ENCODE data around the gene HOTAIR. TPM values are rescaled to one million over a fixed set of nuclear protein-coding genes. Genes with fewer than 3 reads are reported as not detected.

HOTAIR gene
- polyA plus RNA-seq, 2 of the 4 experiments (the other 2 are of a cell fraction): 0.67 to 0.71 TPM

- no peak for FAIRE-seq
- CTCF ChIA-PET: interaction anchor here (1.7 kb wide), 1 partner anchor 171 kb away, joined by 5 read pairs; no protein-coding TSS in a partner anchor
- H3K27ac ChIP-seq: peak overlapping the region in 1 of 2 experiments; percentile 18; a peak in 1 of 6 replicates
- POLR2A ChIA-PET: no interaction called here
- ATAC-seq: no peak
- no peaks in the 10 kb centered on the region for H3K4me1 ChIP-seq
- TF ChIP-seq, protein P1, sequence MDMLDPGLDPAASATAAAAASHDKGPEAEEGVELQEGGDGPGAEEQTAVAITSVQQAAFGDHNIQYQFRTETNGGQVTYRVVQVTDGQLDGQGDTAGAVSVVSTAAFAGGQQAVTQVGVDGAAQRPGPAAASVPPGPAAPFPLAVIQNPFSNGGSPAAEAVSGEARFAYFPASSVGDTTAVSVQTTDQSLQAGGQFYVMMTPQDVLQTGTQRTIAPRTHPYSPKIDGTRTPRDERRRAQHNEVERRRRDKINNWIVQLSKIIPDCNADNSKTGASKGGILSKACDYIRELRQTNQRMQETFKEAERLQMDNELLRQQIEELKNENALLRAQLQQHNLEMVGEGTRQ (IDR thresholded peaks at IDR 0.05): no peak
- TF ChIP-seq CEBPB (IDR thresholded peaks at IDR 0.05): peak; percentile 29 to 48; a peak in 1 of 4 replicates
- no peaks in the 10 kb centered on the region for H3K9me3 ChIP-seq
- H3K4me3 ChIP-seq: no peak overlapping the region
- H3K4me2 ChIP-seq: no peak overlapping the region
- 58% methylated on average over 5 of the region's 5 CpGs for WGBS (ENCODE audit: missing lambda C conversion rate)
- DNase-seq (ENCODE audit: low read depth in 1 of 2, low spot score in 1 of 2): no peak
These were observed 57.7 kb downstream of the HOTAIR start for GRCh38 chr12:53916788-53917655.

Small RNA genes within 50 kb of the gene (small RNA-seq; reads per million reads assigned to genes)
- gene AC012531.3 (0 to 2.9 (median 0) reads per million in 6 experiments), gene AC012531.4 (0 reads per million in 6 experiments), gene MIR196A2 (0 to 12.9 (median 4.6) reads per million in 6 experiments), gene RF01905 (0 reads per million in 6 experiments), gene RF01906 (0 reads per million in 6 experiments)

Other genes starting within 250 kb of the HOTAIR start
- gene CALCOCO1, start 247.5 kb downstream of the HOTAIR start, polyA plus RNA-seq (2011; rRNA removed): 41.5 and 54.5 TPM in 2 replicates
- 18.7 to 28.8 TPM (median 28.7 TPM) in 3 replicates for gene CALCOCO1, start 247.5 kb downstream of the HOTAIR start, polyA plus RNA-seq (2017; fragmentation: RNase III; extraction: RNeasy Plus Mini Kit Qiagen cat#74134 plus additional on column Dnase treatment)
- gene CISTR, start 223.0 kb downstream of the HOTAIR start, polyA plus RNA-seq (2011; rRNA removed): not detected in 2 replicates
- not detected in 3 replicates for gene CISTR, start 223.0 kb downstream of the HOTAIR start, polyA plus RNA-seq (2017; fragmentation: RNase III; extraction: RNeasy Plus Mini Kit Qiagen cat#74134 plus additional on column Dnase treatment)
- 3.9 and 6.4 TPM in 2 replicates for gene HOXC13, start 36.1 kb downstream of the HOTAIR start, polyA plus RNA-seq (2011; rRNA removed)
- 6.5 to 9.3 TPM (median 7.5 TPM) in 3 replicates for gene HOXC13, start 36.1 kb downstream of the HOTAIR start, polyA plus RNA-seq (2017; fragmentation: RNase III; extraction: RNeasy Plus Mini Kit Qiagen cat#74134 plus additional on column Dnase treatment)
- not detected in 2 replicates for gene HOXC12, start 20.1 kb downstream of the HOTAIR start, polyA plus RNA-seq (2011; rRNA removed)
- not detected in 3 replicates for gene HOXC12, start 20.1 kb downstream of the HOTAIR start, polyA plus RNA-seq (2017; fragmentation: RNase III; extraction: RNeasy Plus Mini Kit Qiagen cat#74134 plus additional on column Dnase treatment)
- 0.58 and 0.73 TPM in 2 replicates for gene HOXC11, start 1.8 kb downstream of the HOTAIR start, polyA plus RNA-seq (2011; rRNA removed)
- 0.45 to 0.54 TPM (median 0.45 TPM) in 3 replicates for gene HOXC11, start 1.8 kb downstream of the HOTAIR start, polyA plus RNA-seq (2017; fragmentation: RNase III; extraction: RNeasy Plus Mini Kit Qiagen cat#74134 plus additional on column Dnase treatment)
- 2.5 and 2.9 TPM in 2 replicates for gene HOXC10, start 10.2 kb upstream of the HOTAIR start, polyA plus RNA-seq (2011; rRNA removed)
- 2.1 to 4.3 TPM (median 3.2 TPM) in 3 replicates for gene HOXC10, start 10.2 kb upstream of the HOTAIR start, polyA plus RNA-seq (2017; fragmentation: RNase III; extraction: RNeasy Plus Mini Kit Qiagen cat#74134 plus additional on column Dnase treatment)
- 2.3 and 5.2 TPM in 2 replicates for gene HOXC9, start 25.2 kb upstream of the HOTAIR start, polyA plus RNA-seq (2011; rRNA removed)
- 5.7 to 6.6 TPM (median 6.2 TPM) in 3 replicates for gene HOXC9, start 25.2 kb upstream of the HOTAIR start, polyA plus RNA-seq (2017; fragmentation: RNase III; extraction: RNeasy Plus Mini Kit Qiagen cat#74134 plus additional on column Dnase treatment)
- 4.1 and 5.4 TPM in 2 replicates for gene HOXC8, start 34.0 kb upstream of the HOTAIR start, polyA plus RNA-seq (2011; rRNA removed)
- 5.3 to 5.7 TPM (median 5.4 TPM) in 3 replicates for gene HOXC8, start 34.0 kb upstream of the HOTAIR start, polyA plus RNA-seq (2017; fragmentation: RNase III; extraction: RNeasy Plus Mini Kit Qiagen cat#74134 plus additional on column Dnase treatment)
- 3.9 and 5.2 TPM in 2 replicates for gene HOXC6, start 53.5 kb upstream of the HOTAIR start, polyA plus RNA-seq (2011; rRNA removed)
- 5.0 to 6.0 TPM (median 5.5 TPM) in 3 replicates for gene HOXC6, start 53.5 kb upstream of the HOTAIR start, polyA plus RNA-seq (2017; fragmentation: RNase III; extraction: RNeasy Plus Mini Kit Qiagen cat#74134 plus additional on column Dnase treatment)
- 0.41 and 0.49 TPM in 2 replicates for gene HOXC5, start 58.1 kb upstream of the HOTAIR start, polyA plus RNA-seq (2011; rRNA removed)
- gene HOXC5, start 58.1 kb upstream of the HOTAIR start, polyA plus RNA-seq (2017; fragmentation: RNase III; extraction: RNeasy Plus Mini Kit Qiagen cat#74134 plus additional on column Dnase treatment): 0.64 to 1.1 TPM (median 0.98 TPM) in 3 replicates
- 1.3 and 1.5 TPM in 2 replicates for gene HOXC4, start 78.9 kb upstream of the HOTAIR start, polyA plus RNA-seq (2011; rRNA removed)
- gene HOXC4, start 78.9 kb upstream of the HOTAIR start, polyA plus RNA-seq (2017; fragmentation: RNase III; extraction: RNeasy Plus Mini Kit Qiagen cat#74134 plus additional on column Dnase treatment): 2.8 to 4.0 TPM (median 3.5 TPM) in 3 replicates
- gene SMUG1, start 214.0 kb upstream of the HOTAIR start, polyA plus RNA-seq (2011; rRNA removed): 34.8 and 40.7 TPM in 2 replicates
- gene SMUG1, start 214.0 kb upstream of the HOTAIR start, polyA plus RNA-seq (2017; fragmentation: RNase III; extraction: RNeasy Plus Mini Kit Qiagen cat#74134 plus additional on column Dnase treatment): 27.6 to 32.5 TPM (median 30.9 TPM) in 3 replicates

All from A549 (cell line).